ENCODE measurements around the gene FAM107A.

FAM107A gene

GRCh38 chr3:58622436-58622835 lies 45.2 kb upstream of the FAM107A start:
- no peak for TF ChIP-seq EZH2phosphoT487 (IDR thresholded peaks at IDR 0.05; ENCODE audit: borderline replicate concordance)
- TF ChIP-seq CTCF (conservative IDR thresholded peaks at IDR 0.05; ENCODE audit: low read length): no peak
- Histone ChIP-seq H4K20me1 (ENCODE audit: insufficient read depth, low read length, poor library complexity, severe bottlenecking) (no peaks in the 10 kb centered on the region), H3K4me1 (ENCODE audit: insufficient read depth, low read length, poor library complexity, severe bottlenecking) (no peaks in the 10 kb centered on the region), H3K9me3 (ENCODE audit: insufficient read depth, low read depth, low read length) (no peaks in the 10 kb centered on the region), H3K4me3 (ENCODE audit: low read length, poor library complexity, severe bottlenecking) (no peak overlapping the region), H3K9ac (ENCODE audit: low read depth, low read length, poor library complexity, severe bottlenecking) (no peak overlapping the region), H3K27me3 (ENCODE audit: insufficient read depth, low read length, poor library complexity, severe bottlenecking) (no peaks in the 10 kb centered on the region), H3K36me3 (ENCODE audit: insufficient read depth, low read length) (no peaks in the 10 kb centered on the region), H3K79me2 (ENCODE audit: insufficient read depth, low read length) (no peaks in the 10 kb centered on the region), H3F3A (ENCODE audit: low read depth) (no peaks in the 10 kb centered on the region), H2AFZ (ENCODE audit: low read length) (no peak overlapping the region), H3K9me2 (replicated peaks; ENCODE audit: low read depth, low read length) (no peaks in the 10 kb centered on the region), H3K4me2 (ENCODE audit: low read depth, low read length, poor library complexity, severe bottlenecking) (no peak overlapping the region)

GRCh38 chr3:58621086-58621830 lies 44.1 kb upstream of the FAM107A start:
- H3K36me3 ChIP-seq (ENCODE audit: insufficient read depth, low read length): no peaks in the 10 kb centered on the region

GRCh38 chr3:58620421-58620820 lies 43.2 kb upstream of the FAM107A start:
- TF ChIP-seq EZH2phosphoT487 (IDR thresholded peaks at IDR 0.05; ENCODE audit: borderline replicate concordance) (no peak), CTCF (conservative IDR thresholded peaks at IDR 0.05; ENCODE audit: low read length) (no peak)
- H3K36me3 ChIP-seq (ENCODE audit: insufficient read depth, low read length): no peaks in the 10 kb centered on the region
- no peak overlapping the region for H2AFZ ChIP-seq (ENCODE audit: low read length)
- no peaks in the 10 kb centered on the region for H4K20me1 ChIP-seq (ENCODE audit: insufficient read depth, low read length, poor library complexity, severe bottlenecking)
- no peaks in the 10 kb centered on the region for H3K9me2 ChIP-seq (replicated peaks; ENCODE audit: low read depth, low read length)
- H3K4me3 ChIP-seq (ENCODE audit: low read length, poor library complexity, severe bottlenecking): no peak overlapping the region
- H3K9me3 ChIP-seq (ENCODE audit: insufficient read depth, low read depth, low read length): no peaks in the 10 kb centered on the region
- H3K9ac ChIP-seq (ENCODE audit: low read depth, low read length, poor library complexity, severe bottlenecking): no peak overlapping the region
- H3K4me1 ChIP-seq (ENCODE audit: insufficient read depth, low read length, poor library complexity, severe bottlenecking): no peaks in the 10 kb centered on the region
- H3K27me3 ChIP-seq (ENCODE audit: insufficient read depth, low read length, poor library complexity, severe bottlenecking): no peaks in the 10 kb centered on the region
- H3K79me2 ChIP-seq (ENCODE audit: insufficient read depth, low read length): no peaks in the 10 kb centered on the region
- H3K4me2 ChIP-seq (ENCODE audit: low read depth, low read length, poor library complexity, severe bottlenecking): no peak overlapping the region
- H3F3A ChIP-seq (ENCODE audit: low read depth): no peaks in the 10 kb centered on the region

More at GRCh38 chr3:58621086-58621830, 44.1 kb upstream of the FAM107A start:
- H3K4me3 ChIP-seq (ENCODE audit: low read length, poor library complexity, severe bottlenecking): no peak overlapping the region
- no peaks in the 10 kb centered on the region for H4K20me1 ChIP-seq (ENCODE audit: insufficient read depth, low read length, poor library complexity, severe bottlenecking)
- H3F3A ChIP-seq (ENCODE audit: low read depth): no peaks in the 10 kb centered on the region
- H2AFZ ChIP-seq (ENCODE audit: low read length): no peak overlapping the region
- no peaks in the 10 kb centered on the region for H3K79me2 ChIP-seq (ENCODE audit: insufficient read depth, low read length)
- TF ChIP-seq EZH2phosphoT487 (IDR thresholded peaks at IDR 0.05; ENCODE audit: borderline replicate concordance) (no peak), CTCF (conservative IDR thresholded peaks at IDR 0.05; ENCODE audit: low read length) (no peak)
- H3K4me1 ChIP-seq (ENCODE audit: insufficient read depth, low read length, poor library complexity, severe bottlenecking): no peaks in the 10 kb centered on the region
- no peak overlapping the region for H3K9ac ChIP-seq (ENCODE audit: low read depth, low read length, poor library complexity, severe bottlenecking)
- H3K27me3 ChIP-seq (ENCODE audit: insufficient read depth, low read length, poor library complexity, severe bottlenecking): no peaks in the 10 kb centered on the region
- no peaks in the 10 kb centered on the region for H3K9me2 ChIP-seq (replicated peaks; ENCODE audit: low read depth, low read length)
- no peaks in the 10 kb centered on the region for H3K9me3 ChIP-seq (ENCODE audit: insufficient read depth, low read depth, low read length)
- no peak overlapping the region for H3K4me2 ChIP-seq (ENCODE audit: low read depth, low read length, poor library complexity, severe bottlenecking)

Measured in Loucy (cell line).